Astrocyte (in vitro differentiated cells and primary cell): ENCODE data around the gene EGFR.

Source experiments
- EZH2 ChIP-seq: IDR thresholded peaks from 2 replicates; pipeline ENCODE4 v1.6.1; 2012; ENCODE audit warnings: mild to moderate bottlenecking, low read length, inconsistent platforms; ENCODE audit not compliant: insufficient read depth
- TF ChIP-seq, protein P1 (sequence below): IDR thresholded peaks from 2 replicates; pipeline ENCODE4 v1.5.1; 2011; ENCODE audit warnings: low read depth, mild to moderate bottlenecking, inconsistent platforms, low read length, moderate library complexity; ENCODE audit not compliant: insufficient read depth

DNA sequence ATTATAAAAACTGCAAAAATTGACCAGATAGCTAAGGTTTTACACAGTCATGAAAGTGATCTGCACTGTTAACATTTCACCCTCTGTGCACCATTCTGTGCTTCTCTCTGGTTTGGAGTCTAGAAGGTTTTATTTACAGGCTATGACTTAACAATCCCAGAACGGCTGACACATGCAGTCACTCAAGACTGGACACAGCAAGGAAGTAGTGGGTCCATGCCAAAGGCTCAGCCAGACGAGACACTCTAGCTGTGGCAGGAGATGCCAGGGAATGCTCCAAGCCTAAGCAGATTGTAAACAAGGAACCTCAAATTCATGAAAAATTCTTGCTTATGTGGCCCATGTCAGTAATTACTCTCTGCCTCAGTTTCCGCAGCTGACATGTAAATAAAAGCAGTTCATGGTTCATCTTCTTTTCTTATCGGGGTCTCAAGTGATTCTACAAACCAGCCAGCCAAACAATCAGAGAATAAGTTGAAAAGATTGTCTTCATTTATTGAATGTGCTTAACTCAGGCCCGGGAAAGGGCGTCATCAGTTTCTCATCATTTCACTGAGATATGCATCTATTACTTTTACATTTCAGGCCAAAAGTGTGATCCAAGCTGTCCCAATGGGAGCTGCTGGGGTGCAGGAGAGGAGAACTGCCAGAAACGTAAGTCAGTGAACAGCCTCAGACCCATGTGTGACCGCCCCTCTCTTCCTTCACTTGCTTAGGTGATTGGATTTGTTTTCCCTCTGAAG is 132.1 kb downstream of the EGFR start:
- TF ChIP-seq, protein P1, sequence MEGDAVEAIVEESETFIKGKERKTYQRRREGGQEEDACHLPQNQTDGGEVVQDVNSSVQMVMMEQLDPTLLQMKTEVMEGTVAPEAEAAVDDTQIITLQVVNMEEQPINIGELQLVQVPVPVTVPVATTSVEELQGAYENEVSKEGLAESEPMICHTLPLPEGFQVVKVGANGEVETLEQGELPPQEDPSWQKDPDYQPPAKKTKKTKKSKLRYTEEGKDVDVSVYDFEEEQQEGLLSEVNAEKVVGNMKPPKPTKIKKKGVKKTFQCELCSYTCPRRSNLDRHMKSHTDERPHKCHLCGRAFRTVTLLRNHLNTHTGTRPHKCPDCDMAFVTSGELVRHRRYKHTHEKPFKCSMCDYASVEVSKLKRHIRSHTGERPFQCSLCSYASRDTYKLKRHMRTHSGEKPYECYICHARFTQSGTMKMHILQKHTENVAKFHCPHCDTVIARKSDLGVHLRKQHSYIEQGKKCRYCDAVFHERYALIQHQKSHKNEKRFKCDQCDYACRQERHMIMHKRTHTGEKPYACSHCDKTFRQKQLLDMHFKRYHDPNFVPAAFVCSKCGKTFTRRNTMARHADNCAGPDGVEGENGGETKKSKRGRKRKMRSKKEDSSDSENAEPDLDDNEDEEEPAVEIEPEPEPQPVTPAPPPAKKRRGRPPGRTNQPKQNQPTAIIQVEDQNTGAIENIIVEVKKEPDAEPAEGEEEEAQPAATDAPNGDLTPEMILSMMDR = no peak
- TF ChIP-seq EZH2 = no peak
